Psoas muscle (tissue), 8 donors: ENCODE data around the gene CEP20. TPM values are rescaled to one million over a fixed set of nuclear protein-coding genes. Genes with fewer than 3 reads are reported as not detected.
"Not testable (repeated sequence)": the region's sequence is repeated elsewhere in the genome, so short reads cannot be mapped to it uniquely, and the experiment has no call there.

ENCODE experiments used
- ATAC-seq, 4 donors: fragments of 200-7000 bp; cut with Tn5 transposase; one replicate each; pipeline ENCODE4 v1.9.1; 2020; ENCODE audit warnings: moderate library complexity in 3 of 4, mild to moderate bottlenecking in 2 of 4
- DNase-seq, 2 donors: peaks; one replicate each; pipeline ENCODE4 v3.0.0-alpha.2; 2020
- H3K27ac ChIP-seq: fragments of 200-600 bp; one replicate; pipeline ENCODE4 v1.8.0; 2022
- H3K27me3 ChIP-seq, 3 donors: fragments of 200-600 bp in 1 of 3; one replicate each; pipeline versions ENCODE4 v1.6.1 to v1.8.0; 2013 to 2022; ENCODE audit warnings: low read length in 2 of 3, mild to moderate bottlenecking in 2 of 3, moderate library complexity in 1 of 3; ENCODE audit not compliant: insufficient read depth in 3 of 3
- H3K36me3 ChIP-seq, 2 donors: fragments of 200-600 bp in 1 of 2; one replicate each; pipeline versions ENCODE4 v1.6.1 to v1.8.0; 2013 to 2022; ENCODE audit warnings: low read depth in 1 of 2, mild to moderate bottlenecking in 1 of 2, moderate library complexity in 1 of 2; ENCODE audit not compliant: insufficient read depth in 1 of 2
- H3K4me1 ChIP-seq: fragments of 200-600 bp; one replicate; pipeline ENCODE4 v1.8.0; 2022
- H3K4me3 ChIP-seq: fragments of 200-600 bp; one replicate; pipeline ENCODE4 v1.8.0; 2022; ENCODE audit warnings: mild to moderate bottlenecking
- H3K9me3 ChIP-seq: fragments of 200-600 bp; one replicate; pipeline ENCODE4 v1.8.0; 2022
- WGBS, 3 donors: extraction: QIAGEN DNeasy Blood & Tissue Kit; methylation state at CpG; one replicate each; pipeline versions ENCODE4 v1.1.6 to v1.1.7; 2013; 5-methylcytosine and 5-hydroxymethylcytosine counted together
- intact Hi-C, 2 donors: fragments of 100-400 bp; cut with DNase I; formaldehyde crosslinking; loops; one replicate each; pipeline versions ENCODE4 v1.11.0 to v1.14.2; 2022
- polyA plus RNA-seq, 3 donors: library from polyadenylated mRNA; stranded (reverse); fragments of 200-250 nt; gene quantifications; one replicate each; pipeline ENCODE4 v1.2.3, GENCODE V29; 2013
- total RNA-seq, 4 donors: library from RNA; stranded (reverse); fragmentation: NEBNext Ultra II Directional in 2 of 4; extraction: Animal tissue kit (Norgen Biotek cat#: 25700) in 2 of 4; gene quantifications; one replicate each; pipeline versions ENCODE4 v1.2.1 to v1.2.4, GENCODE V29; 2021 to 2023
- TF ChIP-seq, protein P1 (sequence below): fragments of 200-600 bp; IDR thresholded peaks from one replicate; pipeline ENCODE4 v1.8.0; 2022; ENCODE audit warnings: antibody characterized with exemption
- donor health status: healthy with polysubstance abuse.
- donor health status: DM: no; HTN: no; CAD: no; lungs with moderate emphysema.
- donor health status: Bipolar disorder and iron deficiency.
- donor health status: healthy.
- donor health status: DM: yes; HTN: yes; CAD: no.
- donor health status: DM: no; HTN: no; CAD: no.
- donor health status: DM: no; HTN: no; CAD: no.
- donor health status: DM: yes; HTN: yes; CAD: no.

CEP20 gene
- total and polyA plus RNA-seq, 7 donors: 33.0 to 98.9 (median 49.6) TPM

DNA sequence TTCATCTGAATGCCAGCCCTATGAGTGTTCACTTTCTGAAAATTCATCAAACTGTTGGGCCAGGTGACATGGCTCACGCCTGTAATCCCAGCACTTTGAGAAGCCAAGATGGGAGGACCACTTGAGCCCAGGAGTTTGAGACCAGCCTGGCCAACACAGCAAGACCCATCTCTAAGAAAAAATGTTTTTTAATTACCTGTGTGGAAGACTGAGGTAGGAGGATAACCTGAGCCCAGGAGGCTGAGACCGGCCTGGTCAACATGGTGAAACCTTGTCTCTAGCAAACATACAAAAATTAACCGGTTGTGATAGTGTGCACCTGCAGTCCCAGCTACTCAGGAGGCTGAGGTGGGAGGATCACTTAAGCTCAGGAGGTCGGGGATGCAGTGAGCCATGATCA, 41.9 kb downstream of the CEP20 start:
- no peak overlapping the region for H3K4me3 ChIP-seq
- H3K9me3 ChIP-seq: no peaks in the 10 kb centered on the region
- WGBS, 3 donors: 77 to 85% (median 84%) methylated on average over 4 of the region's 4 CpGs
- intact Hi-C loops: loop anchor here in 1 of 2 donors (10.0 kb wide), 1 partner anchor 78 kb away; no protein-coding TSS in a partner anchor
- H3K36me3 ChIP-seq: no peaks in the 10 kb centered on the region
- H3K4me1 ChIP-seq: no peaks in the 10 kb centered on the region
- no peak overlapping the region for H3K27ac ChIP-seq
- TF ChIP-seq, protein P1, sequence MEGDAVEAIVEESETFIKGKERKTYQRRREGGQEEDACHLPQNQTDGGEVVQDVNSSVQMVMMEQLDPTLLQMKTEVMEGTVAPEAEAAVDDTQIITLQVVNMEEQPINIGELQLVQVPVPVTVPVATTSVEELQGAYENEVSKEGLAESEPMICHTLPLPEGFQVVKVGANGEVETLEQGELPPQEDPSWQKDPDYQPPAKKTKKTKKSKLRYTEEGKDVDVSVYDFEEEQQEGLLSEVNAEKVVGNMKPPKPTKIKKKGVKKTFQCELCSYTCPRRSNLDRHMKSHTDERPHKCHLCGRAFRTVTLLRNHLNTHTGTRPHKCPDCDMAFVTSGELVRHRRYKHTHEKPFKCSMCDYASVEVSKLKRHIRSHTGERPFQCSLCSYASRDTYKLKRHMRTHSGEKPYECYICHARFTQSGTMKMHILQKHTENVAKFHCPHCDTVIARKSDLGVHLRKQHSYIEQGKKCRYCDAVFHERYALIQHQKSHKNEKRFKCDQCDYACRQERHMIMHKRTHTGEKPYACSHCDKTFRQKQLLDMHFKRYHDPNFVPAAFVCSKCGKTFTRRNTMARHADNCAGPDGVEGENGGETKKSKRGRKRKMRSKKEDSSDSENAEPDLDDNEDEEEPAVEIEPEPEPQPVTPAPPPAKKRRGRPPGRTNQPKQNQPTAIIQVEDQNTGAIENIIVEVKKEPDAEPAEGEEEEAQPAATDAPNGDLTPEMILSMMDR: no peak
- no peak for ATAC-seq
- no peaks in the 10 kb centered on the region for H3K27me3 ChIP-seq
- no peak for DNase-seq

DNA sequence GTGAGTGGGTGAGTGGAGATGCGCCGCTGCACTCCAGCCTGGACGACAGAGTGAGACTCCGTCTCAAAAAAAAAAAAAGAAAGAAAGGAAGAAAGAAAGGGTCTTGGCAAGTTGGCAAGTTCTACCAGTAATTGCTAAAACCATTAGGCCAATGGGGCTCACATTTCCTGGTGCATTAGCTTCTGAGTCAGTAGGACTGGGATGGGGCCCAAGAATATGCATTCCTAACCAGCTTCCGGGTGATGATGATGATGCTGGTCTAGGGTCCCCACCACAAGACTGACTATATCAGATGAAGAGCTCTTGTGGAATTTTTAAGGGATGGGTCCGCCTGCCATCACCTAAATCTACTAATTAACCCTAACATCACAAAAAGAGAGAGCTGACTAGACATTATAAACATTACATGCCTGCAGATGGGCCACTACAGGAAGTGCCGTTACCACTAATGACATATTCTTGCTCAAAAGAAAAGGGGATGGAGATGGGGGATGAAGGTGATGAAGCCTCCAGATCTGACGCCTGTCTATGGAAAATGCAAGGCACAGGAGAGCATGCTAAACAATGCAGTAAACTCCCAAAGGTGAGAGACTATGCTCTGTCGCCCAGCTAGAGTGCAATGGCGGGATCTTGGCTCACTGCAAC, 44.6 kb downstream of the CEP20 start:
- intact Hi-C loops: loop anchor here in 1 of 2 donors (10.0 kb wide), 1 partner anchor 81 kb away; no protein-coding TSS in a partner anchor
- Histone ChIP-seq H3K4me3 (no peak overlapping the region), H3K27ac (no peak overlapping the region), H3K4me1 (no peaks in the 10 kb centered on the region), H3K36me3 (no peaks in the 10 kb centered on the region), H3K9me3 (no peaks in the 10 kb centered on the region), H3K27me3 (no peaks in the 10 kb centered on the region)
- ATAC-seq (no peak), DNase-seq (no peak)
- TF ChIP-seq, protein P1: no peak
- WGBS, 3 donors: 82 to 85% (median 84%) methylated on average over 10 of the region's 10 CpGs

DNA sequence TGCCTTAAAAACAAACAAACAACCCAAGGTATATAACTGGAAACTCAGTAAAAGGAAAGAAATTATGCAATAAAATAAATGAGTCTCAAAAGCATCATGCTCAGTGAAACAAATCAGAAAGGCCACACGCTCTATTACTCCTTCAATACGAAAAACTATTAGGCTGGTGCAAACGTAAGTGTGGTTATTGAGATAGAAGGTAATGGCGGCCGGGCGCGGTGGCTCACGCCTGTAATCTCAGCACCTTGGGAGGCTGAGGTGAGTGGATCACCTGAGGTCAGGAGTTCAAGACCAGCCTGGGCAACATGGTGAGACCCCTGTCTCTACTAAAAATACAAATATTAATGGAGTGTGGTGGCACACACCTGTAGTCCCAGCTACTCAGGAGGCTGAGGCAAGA, 49.2 kb downstream of the CEP20 start:
- H3K36me3 ChIP-seq, H3K4me1 ChIP-seq, H3K27ac ChIP-seq, H3K4me3 ChIP-seq, H3K27me3 ChIP-seq, intact Hi-C loops, H3K9me3 ChIP-seq, ATAC-seq, DNase-seq: not testable (repeated sequence)
- 82 to 97% (median 92%) methylated on average over 8 of the region's 8 CpGs for WGBS, 3 donors

DNA sequence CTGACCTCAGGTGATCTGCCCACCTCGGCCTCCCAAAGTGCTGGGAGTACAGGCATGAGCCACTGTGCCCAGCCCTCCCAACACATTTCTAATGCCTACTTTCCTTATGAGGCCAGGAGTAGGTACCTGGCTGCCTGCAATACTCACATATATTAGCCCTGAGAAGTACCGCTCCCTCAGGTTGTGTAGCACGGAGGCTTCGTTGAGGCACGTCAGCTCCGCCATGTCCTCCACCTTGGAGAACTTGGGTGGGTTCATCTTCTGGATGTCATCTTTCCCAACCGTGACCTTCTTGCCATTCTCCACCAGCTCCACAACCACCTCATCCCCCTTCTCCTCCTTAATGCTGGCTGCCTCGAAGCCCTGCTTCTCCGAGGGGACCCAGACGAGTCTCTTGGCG, 50.6 kb downstream of the CEP20 start:
- Histone ChIP-seq H3K4me1 (no peaks in the 10 kb centered on the region), H3K27ac (no peak overlapping the region), H3K36me3 (no peaks in the 10 kb centered on the region), H3K4me3 (no peak overlapping the region), H3K9me3 (no peaks in the 10 kb centered on the region), H3K27me3 (no peaks in the 10 kb centered on the region)
- ATAC-seq: no peak
- TF ChIP-seq, protein P1: no peak
- 92 to 94% (median 93%) methylated on average over 11 of the region's 11 CpGs for WGBS, 3 donors
- no peak for DNase-seq
- intact Hi-C loops: no loop called here

DNA sequence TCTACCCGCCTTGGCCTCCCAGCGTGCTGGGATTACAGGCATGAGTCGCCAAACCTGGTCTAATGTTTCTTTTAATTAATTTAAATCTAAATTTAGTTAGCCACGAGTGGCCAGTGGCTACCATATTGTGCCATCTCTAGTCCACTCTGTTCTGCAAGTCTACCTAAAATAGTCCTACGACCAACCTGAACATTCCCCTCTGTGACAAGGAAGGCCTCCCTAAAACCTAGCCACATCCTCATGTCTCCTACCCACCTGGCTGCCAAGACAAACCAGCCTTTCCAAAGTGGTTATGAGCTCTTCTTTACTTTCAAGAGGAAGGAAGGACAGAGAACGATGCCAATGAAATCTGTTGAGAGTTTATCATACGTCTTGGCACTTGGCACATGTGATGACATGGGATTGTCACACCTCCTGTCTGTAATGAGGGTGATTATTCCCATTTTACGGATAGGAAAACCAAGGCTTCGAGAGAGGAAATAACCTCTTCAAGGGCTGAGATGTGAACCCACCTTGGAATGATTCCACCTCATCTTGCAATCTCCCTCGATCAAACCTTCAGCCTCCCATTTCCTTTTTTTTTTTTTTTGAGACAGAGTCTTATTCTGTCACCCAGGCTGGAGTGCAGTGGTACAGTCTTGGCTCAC, 51.3 kb downstream of the CEP20 start:
- H3K27ac ChIP-seq: no peak overlapping the region
- no peak overlapping the region for H3K4me3 ChIP-seq
- intact Hi-C loops: no loop called here
- DNase-seq (no peak), ATAC-seq (no peak)
- 75 to 84% (median 78%) methylated on average over 10 of the region's 10 CpGs for WGBS, 3 donors
- H3K36me3 ChIP-seq: no peaks in the 10 kb centered on the region
- TF ChIP-seq, protein P1: no peak
- H3K4me1 ChIP-seq: no peaks in the 10 kb centered on the region
- no peaks in the 10 kb centered on the region for H3K27me3 ChIP-seq
- H3K9me3 ChIP-seq: no peaks in the 10 kb centered on the region
